NCI-H82 (cell line): ENCODE results near the gene PDRG1.

Experiments used
- DNase-seq: peaks from one replicate; lab custom pipeline; 2025; lab: John Stamatoyannopoulos, UW

The PDRG1 gene

DNA sequence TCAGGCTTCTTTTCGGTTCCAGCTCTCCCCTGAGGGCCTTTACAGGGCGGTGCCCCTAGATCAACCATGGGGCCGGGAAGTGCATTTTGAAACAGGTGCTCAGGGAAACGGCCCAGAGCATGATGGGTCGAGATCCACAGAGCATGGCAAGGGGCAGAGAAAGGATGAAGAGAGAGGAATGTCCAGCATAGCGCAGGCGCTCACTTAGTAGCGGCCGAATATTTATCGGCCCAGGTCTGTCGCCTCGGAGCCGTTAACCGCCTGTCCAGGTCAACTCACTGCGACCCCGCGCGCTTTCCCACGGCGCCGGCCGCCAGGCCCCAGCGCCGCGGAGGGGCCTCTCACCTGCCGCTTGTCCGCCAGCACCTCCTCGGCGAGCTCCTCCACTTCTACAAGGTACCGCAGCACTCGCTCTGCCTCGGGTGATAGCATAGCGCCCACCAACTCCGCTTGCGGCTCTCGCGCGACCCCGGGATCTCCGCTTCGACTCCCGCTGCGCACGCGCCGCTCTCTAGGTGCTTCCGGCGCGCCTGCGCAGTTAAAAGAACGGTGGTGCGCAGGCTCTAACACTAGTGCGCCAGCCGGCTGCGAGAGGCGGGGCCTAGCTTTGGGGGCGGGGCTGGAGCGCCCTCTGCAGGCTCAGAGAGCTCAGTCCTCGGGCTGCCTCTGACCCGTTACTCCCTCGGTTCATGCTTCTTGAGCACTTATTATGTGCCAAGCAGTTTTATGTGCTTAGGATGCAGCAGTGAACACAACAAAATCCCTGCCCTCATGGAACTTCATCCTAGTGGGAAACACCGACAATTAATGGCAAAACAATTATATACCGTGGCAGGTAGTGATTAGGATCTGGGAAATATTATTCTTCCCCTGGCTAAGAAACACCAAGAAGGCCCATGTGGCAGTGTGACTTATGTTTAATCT, at the start of gene PDRG1:
PDRG1 (minus strand) TSS at position 517 of the 924 bp plus-strand sequence; CDS start at position 432, 85 bp downstream.
- DNase-seq = peak; percentile 99

DNA sequence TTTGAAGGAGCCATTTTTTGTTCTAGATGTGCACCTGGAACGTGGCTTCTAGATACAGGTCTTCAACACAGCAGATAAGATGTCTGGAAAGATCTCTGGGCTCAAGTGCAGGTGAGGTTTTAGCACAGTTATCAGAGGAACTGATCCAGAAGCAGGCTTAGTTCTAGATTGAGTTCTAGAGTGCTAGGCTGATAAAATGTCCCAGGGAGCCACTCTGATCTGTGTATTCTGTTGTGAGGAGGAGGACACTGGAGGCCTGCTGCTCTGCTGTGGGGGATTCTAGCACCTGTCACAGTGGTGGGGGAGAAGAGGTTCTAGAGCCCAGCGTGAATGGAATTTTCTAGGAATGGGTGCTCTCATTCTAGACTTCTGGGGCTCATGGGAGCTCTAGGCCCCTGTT, 46.4 kb upstream of the PDRG1 start:
- DNase-seq = no peak

DNA sequence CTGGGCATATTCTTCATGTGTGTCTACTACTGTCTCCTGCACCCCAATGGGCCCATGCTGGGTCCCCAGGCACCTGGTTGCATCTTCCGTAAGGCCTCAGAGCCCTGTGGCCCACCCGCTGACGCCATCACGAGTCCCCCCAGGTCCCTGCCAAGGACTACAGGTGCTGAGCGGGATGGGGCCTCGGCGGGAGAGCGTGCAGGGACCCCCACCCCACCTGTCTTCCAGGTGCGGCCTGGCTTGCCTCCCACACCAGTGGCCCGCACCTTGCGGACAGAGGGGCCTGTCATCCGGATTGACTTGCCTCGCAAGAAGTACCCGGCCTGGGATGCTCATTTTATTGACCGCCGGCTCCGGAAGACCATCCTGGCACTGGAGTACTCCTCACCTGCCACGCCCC, 45.1 kb upstream of the PDRG1 start:
- no peak for DNase-seq

DNA sequence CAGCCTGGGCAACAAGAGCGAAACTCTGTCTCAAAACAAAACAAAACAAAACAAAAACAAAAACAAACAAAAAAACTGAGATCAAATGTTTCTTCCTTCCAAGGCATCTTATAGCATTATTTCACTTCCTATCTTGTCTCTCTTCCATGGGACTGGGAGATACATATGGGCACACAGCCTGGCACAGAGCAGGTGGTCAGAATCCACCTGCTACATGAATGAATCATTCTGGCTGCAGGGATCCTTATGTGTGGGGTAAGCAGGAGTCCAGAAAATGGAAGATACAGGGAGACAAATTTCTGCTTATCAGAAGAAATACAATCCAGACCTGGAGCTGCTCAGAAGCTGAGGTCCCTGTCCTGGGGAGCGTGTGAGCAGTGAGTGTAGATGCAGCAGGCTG, 40.2 kb upstream of the PDRG1 start:
- DNase-seq = no peak

DNA sequence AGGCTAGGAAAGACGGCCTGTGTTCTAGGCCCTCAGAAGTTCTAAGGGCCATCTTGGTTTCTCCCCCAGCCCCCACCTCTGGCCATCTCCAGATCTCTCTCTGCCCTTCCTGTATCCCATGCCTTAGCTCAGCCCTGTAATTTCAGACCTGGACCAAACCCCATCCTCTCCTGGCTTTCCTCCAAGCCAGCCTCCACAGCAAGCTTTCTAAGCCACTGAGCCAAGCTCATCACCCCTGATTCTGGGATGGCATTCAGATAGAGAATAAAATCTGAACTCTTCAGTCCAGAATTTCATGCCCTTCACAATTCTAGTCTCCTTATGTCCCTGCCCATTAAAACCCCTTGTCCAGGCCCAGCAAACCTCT, 39.5 kb upstream of the PDRG1 start:
- DNase-seq = no peak

DNA sequence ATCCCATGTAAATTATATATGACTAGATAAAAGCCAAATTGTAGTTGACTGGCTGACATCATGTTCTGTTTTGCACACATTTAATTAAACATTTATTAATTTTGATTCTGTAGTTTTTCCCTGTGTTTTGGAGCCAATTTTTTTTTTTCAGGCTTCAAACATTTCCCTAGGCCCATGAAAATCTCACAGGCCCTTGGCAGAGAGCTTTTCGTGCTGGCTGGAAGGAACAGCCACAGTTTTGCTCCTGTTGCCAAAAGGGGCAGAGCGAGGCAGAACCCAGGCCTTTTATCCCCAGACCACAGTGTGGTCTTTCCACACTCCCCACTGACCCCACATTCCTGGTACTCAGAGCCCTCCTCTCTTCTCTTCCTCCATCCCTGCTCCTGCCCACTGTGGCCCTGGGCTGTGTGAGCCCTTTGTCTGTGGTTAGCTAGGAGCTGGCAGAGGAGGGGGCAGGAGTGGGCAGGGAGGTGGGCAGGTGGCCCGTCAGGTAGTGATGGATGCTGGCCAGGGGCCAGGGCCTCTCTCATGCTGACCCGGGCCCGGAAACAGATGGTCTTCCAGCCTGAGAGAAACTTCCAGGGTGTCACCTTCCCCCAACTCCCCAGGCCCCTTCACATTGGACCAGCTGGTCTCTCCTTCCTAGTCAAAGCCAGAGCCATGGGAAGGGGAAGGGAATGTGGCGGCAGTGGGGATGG, 38.9 kb upstream of the PDRG1 start:
- DNase-seq = peak; percentile 75

DNA sequence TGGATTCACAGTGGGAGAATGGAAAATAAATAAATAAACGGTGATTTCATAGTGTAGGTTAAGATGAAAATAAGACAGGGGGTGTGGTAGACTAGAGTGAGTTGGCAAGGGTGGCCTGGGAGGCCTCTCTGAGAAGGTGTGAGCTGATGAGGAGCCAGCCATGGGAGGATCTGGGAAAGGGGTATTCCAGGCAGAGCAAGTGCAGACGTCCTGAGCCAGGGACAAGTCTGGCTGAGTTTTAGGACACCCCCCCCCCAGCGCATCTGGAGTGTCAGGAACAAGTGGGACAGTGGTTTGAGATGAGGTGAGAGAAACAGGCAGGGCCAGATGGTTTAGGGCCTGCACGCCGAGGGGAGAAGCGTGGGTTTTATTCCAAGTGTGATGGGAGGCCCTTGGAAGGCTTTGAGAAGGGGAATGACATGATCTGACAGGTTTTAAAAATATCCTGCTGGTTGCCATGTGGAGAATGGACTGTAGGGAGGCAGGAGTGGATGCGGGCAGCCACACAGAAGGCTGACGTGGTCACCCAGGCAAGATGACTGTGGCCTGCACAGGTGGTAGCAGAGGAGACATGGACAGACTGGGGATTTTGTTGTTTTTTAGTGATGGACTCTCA, 37.3 kb upstream of the PDRG1 start:
- no peak for DNase-seq

DNA sequence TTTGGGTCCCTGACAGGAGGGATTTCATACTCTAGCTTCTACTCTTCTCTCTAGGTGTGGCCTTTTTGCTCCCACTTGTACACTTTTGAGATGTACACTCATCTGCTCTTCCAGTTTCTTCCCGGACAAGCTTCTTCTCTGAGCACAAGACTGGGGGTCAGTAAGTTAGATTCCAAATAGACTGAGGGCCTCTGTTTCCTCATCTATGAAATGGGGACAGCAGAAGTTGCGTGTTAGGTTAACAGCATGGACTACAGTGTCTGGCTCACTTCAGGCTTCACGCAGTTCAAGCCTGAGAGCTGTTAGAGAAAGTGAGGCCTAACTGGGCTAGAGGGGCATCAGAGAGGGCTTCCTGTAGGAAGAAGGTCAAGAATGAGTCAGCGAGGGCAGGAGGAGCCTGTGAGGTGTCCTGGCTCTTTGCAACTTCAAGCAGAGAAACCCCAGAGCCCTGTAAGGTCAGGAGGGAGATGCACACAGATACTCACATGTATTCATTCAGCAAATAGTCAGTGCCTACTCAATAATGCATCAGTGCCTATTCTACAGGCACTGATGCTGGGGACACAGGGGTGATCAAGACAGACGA, 36.7 kb upstream of the PDRG1 start:
- DNase-seq = no peak

DNA sequence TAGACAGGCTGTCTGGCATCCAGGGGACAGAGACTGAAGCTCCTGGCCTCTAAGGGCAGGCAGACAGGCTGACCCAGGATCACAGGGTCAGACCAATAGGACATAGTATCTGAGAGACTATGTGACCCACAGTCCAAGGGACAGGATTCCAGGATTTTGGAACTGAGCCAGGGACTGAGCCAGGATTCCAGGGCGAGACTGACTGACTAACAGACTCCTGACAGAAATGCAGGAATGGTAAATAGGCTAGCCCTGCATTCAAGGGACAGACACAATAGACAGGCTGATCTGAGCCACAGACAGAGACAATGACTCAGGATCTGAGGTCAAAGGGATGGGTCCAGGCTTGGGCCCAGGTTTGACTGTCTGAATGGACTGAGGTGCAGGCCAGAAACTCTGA, 35.9 kb upstream of the PDRG1 start:
- peak; percentile 26 for DNase-seq

DNA sequence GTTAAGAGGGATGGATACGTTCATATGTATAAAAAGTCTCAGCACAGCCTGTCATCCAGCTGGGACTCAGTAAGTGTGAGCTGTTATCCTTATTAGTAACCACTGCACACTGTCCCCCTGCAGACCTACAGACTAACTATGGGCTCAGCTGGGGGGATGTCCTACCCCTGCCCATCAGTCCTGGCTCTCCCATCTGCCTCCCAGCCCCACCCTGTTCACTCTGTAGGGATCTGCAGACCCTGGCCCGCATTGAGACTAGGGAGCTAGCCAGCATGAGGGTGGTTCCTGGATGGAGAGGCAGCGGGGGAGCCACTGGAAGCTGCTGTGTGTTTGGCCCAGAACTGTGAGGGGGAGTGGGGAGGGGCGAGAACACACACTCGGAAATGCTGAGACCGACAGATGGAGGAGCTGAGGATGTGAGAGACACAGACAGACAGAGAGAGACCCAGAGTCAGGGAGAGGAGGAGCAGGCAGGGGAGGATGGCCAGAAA, 33.2 kb upstream of the PDRG1 start:
- peak; percentile 81 for DNase-seq

DNA sequence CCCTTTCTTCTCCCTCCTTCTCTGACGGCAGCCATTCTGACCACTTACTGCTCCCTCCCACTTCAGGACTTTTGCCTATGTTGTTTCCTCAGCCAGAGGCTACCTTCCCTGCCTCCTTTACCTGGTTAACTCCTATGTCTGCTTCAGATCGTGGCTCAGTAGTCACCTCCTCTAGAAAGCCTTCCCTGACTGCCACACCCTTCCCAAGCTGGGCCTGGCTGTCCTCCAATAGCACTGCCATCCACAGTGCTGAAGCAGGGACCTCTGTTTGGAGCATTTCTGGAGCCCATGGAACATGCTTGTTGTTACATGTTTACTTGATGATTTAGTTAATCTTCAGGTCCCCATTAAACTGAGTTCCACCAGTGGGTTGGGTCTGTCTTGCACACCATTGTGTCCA, 29.9 kb upstream of the PDRG1 start:
- DNase-seq = no peak

DNA sequence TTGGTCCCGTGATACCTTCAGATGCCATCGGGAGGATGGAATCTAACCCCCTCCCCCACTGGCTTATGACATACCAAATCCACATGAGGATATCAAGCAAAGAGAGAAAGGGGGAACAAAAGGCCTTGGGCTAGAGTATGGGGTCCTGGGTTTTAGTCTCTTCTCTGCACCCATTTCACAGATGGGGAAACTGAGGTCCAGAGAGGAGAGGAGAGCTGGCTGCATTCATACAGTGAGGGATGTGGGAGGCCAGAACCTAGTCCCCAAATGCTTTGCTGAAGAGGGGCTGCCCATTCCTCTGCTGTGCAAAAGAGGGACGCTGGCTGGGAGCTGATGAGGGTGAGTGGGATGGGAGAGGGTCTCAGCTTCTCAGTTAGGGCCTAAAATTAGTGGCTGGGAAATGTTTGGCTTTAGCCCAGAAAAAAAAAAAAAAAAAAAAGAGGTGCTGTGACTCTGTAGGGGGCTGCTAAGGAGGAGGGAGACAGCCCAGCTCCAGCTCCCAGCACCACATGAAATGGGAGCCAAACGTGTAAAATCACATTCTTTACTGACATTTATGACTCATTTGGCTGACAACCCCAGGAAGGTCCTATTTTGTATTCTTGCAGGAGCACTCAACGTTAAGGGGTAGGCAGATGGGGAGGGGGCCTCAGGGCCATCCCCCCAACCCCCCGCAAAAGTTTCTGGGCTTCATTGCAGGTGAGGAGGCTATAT, 28.0 kb upstream of the PDRG1 start:
- no peak for DNase-seq

DNA sequence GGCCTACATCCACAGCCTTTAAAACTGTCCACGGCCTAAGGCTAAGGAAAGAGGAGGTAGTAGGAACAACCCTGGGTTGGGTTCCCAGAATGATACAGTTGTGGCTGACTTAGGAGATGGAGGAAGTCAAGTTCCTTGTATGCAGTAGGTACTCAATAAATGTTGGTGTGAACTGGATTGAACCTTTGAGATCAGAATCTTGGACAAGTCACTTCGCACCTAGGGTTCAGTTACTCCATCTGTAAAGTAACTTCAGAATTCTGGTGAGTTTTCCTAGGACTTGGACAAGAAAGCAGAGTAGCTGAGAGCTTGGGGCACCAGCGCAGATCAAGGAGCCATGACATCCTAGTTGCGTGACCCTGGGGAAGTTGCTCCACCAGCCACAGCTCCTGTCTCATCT, 25.2 kb upstream of the PDRG1 start:
- DNase-seq = no peak

DNA sequence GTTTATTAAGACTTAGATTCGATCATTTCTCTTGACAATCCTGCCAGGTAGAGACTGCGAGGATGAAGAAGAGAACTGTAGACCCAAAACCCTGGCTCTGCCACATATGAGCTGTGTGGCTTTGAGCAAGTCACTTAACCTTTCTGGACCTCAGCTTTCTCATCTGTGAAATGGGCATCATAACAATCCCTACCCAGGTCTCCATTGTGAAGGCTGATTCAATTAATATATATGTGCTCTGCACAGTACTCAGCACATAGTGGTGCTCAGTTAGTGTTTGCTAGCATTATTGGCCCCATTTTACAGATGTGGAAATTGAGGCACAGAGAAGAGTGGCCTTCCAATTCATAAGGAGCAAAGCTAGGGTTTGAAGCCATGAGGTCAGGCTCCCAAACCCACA, 24.0 kb upstream of the PDRG1 start:
- no peak for DNase-seq

DNA sequence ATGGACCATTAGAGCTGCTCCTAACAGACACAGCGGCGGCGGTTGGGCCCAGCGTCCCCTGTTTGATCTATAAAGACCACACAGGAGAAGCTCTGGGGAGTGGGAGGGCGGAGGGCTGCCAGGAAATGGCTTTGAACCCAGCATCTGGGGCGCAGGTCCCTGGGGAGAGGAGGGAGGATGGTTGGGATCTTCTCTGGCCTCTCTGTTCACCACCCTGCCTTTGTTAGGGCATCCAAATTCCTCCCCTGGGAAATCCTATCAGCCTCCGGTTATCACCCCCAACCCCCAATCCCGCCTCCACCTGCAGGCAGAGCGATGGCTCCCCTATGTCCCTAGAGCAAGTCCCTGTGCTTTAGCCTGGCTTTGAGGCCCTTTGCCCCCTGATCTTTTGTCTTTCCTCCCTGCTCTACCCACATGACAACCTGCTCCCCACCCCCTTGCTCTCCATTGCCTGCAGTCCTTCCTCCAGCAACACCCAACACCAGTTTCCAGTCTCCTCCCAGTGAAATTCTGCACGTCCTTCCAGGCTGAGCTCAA, 23.2 kb upstream of the PDRG1 start:
- DNase-seq = peak; percentile 80

DNA sequence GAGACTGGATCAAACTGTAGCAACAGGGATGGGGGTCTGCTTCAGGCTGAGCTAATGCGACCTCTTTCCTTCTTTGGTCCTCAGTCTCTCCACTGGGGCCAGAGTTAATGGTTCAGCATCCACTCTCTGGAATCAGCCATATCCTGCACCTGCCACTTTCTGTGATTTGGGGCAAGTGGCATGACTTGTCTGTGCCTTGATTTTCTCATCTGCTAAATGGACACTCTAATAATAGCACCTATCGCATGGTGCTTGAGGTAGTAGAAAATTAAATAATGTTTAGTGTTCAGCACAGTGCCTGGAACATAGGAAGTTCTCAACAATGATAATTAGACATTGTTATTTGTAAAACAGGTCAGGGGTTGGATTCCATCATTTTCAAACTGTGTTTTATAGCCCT, 22.4 kb upstream of the PDRG1 start:
- no peak for DNase-seq

DNA sequence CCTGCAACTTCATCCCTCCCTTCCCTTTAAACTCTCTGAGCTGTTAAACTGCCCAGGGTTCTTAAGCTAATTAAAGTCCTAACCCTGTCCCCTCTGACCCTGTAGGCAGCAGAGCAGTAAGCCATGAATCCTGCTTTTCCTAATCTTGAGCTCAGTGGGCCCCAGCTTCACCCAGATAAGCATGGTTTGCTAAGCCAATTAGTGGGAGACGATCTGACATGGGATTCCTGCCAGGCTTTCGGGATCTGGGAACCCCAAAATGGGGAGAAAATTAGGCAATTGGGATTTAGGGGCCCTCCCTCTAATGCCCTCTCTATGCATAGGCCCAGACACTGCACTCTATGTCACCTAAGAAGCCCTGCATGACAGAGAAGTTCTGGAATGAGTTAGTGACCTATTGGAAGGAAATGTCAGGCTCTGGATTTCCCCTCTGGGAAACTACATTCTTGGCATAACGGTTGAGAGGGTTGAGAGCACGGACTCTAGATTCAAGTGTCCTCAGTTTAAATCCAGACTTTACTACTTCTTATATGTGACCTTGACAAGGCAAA, 20.7 kb upstream of the PDRG1 start:
- peak; percentile 97 for DNase-seq

DNA sequence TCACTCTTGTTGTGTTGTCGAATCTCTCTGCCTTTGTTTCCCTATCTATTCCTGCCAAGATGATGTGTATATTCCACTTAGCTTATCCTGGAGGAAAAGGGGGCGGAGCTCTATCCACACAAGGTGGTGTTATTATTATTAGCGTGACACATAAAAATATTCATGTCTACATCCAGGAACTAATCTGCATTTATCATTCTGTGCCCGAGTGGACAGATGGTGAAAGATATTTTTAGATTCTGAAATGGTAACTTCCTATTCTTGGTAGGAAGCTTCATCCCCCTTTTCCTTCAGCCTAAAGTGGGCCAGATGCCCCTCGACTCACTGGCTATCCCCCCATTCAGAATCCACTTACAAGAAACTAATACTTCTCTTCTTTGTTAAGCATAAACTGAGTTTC, 18.1 kb upstream of the PDRG1 start:
- DNase-seq = no peak

DNA sequence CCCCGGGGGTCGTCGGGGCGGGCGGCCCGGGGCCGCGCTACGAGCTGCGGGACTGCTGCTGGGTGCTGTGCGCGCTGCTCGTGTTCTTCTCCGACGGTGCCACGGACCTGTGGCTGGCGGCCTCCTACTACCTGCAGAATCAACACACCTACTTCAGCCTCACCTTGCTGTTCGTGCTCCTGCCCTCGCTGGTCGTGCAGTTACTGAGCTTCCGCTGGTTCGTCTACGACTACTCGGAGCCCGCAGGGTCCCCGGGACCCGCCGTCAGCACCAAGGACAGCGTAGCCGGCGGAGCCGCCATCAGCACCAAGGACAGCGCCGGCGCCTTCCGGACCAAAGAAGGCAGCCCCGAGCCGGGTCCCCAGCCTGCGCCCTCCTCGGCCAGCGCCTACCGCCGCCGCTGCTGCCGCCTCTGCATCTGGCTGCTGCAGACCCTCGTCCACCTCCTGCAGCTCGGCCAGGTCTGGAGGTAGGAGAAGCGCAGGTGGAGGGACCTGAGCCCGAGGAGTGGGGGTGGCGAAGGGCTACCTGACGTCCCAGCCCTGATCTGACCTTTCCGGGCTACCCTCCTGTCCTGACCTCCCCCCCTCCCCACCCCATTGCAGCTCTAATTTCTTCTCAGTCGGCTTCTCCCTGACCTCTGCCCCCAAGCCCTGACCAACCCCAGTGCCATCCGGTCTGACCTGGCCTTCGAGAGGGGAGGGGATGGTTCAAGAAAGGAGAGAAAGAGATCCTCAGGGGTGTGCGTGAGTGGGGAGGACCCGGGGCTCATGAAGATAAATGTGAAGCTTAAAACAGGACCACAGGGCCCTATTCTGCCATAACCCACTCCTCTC, 16.7 kb upstream of the PDRG1 start:
- peak; percentile 64 for DNase-seq

DNA sequence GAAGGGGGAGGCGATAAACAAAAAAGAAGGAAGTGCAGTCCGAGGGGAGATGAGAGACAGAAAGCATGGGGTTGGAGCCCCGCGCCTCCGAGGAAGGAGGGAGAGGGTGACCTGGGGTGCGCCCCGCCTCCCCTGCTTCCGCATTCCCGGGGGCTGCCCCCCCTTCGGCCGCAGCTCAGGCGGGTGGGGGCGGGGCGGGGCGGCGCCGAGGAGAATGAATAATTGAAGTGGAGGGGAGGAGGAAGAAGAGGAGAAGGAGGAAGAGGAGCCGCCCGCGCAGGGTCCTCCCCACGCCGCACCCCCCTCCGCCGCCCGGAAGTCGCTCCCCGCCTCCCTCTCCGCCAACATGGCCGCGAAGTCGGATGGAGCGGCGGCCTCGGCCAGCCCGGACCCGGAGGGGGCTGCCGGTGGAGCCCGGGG, 16.0 kb upstream of the PDRG1 start, which contains the start of gene XKR7:
XKR7 (plus strand) TSS at position 322 of the 420 bp plus-strand sequence; CDS start at position 347, 25 bp downstream.
- DNase-seq = peak; percentile 78
